ENCODE data around the gene OR2G2. TPM values are rescaled to one million over a fixed set of nuclear protein-coding genes. Genes with fewer than 3 reads are reported as not detected.

Gene OR2G2
- total and polyA plus RNA-seq, 2 of the 8 experiments (the other 6 are each of a cell fraction or from before 2014, with no cell fraction given), result not detected

DNA sequence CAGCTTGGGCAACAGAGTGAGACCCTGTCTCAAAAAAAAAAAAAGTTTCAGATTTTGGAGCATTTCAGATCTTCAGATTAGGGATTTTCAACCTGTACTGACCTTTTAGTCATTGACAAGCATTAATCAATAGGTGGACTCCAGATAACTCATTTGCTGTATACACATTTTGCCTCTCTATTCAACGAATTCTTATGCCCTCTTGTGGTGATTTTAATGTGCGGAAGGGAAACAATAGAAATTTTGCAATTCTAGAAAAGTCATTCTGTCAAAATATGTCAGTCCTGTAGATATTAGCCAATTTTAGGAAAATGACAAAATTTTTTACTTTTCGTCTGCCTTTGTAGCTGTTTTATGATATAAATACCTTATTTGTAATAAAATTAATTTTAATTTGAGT is 11.6 kb upstream of the OR2G2 start:
- FAIRE-seq, result no peak
- WGBS, 2 experiments (ENCODE audit: extremely low coverage in 1 of 2, insufficient coverage in 1 of 2, insufficient read length in 1 of 2, insufficient replicate concordance in 2 of 2, low coverage in 1 of 2, low lambda C conversion rate in 2 of 2, missing lambda C conversion rate in 1 of 2), result 62% methylated on average over 3 of the region's 3 CpGs; no CpG with 5 or more reads in 1 of the 2 experiments

More for the DNA sequence above, 11.6 kb upstream of the OR2G2 start:
- Histone ChIP-seq H3K9me3 (ENCODE audit: insufficient read depth in 2 of 2, low read depth in 1 of 2, low read length in 1 of 2) (peaks cover 23 to 39% of the 10 kb centered on the region in 2 experiments; a peak in 2 of 4 replicates), H3K27me3 (replicated peaks in 1 of 4; ENCODE audit: control insufficient read depth in 3 of 4, extremely low read depth in 1 of 4, insufficient read depth in 3 of 4, low read length in 3 of 4) (no peaks in the 10 kb centered on the region), H3K79me1 (ENCODE audit: low read depth, low read length) (no peaks in the 10 kb centered on the region), H2BK20ac (ENCODE audit: low read length) (no peak overlapping the region), H3K36me3 (ENCODE audit: control insufficient read depth in 2 of 4, insufficient read depth in 4 of 4, low read length in 3 of 4) (no peaks in the 10 kb centered on the region), H3K23ac (ENCODE audit: insufficient read length) (no peak overlapping the region), H3K4ac (replicated peaks; ENCODE audit: insufficient read length, low read depth, low read length) (no peak overlapping the region), H4K5ac (ENCODE audit: insufficient read length, low read depth, low read length) (no peak overlapping the region), H4K91ac (replicated peaks; ENCODE audit: insufficient read length, low read length) (no peak overlapping the region), H3K14ac (ENCODE audit: insufficient read length) (no peak overlapping the region), H2BK15ac (ENCODE audit: low read length) (no peak overlapping the region), H3K79me2 (ENCODE audit: control insufficient read depth in 1 of 2, insufficient read depth in 2 of 2, low read length in 2 of 2) (no peaks in the 10 kb centered on the region), H4K8ac (ENCODE audit: extremely low read depth, insufficient read depth, low read length) (no peak overlapping the region), H3K4me3 (ENCODE audit: extremely low read depth in 1 of 4, insufficient read depth in 2 of 4, low read depth in 3 of 4, low read length in 4 of 4) (no peak overlapping the region), H3K9ac (replicated peaks in 1 of 4; ENCODE audit: extremely low read depth in 1 of 4, low read depth in 3 of 4, low read length in 3 of 4) (no peak overlapping the region), H3K56ac (replicated peaks; ENCODE audit: insufficient read length, low read depth, low read length) (no peak overlapping the region), H3K27ac (ENCODE audit: low read depth, low read length) (no peak overlapping the region), H2BK5ac (ENCODE audit: low read depth, low read length) (no peak overlapping the region), H3K4me1 (replicated peaks in 1 of 4; ENCODE audit: control insufficient read depth in 3 of 4, insufficient read depth in 4 of 4, low read length in 3 of 4) (no peaks in the 10 kb centered on the region), H3K4me2 (ENCODE audit: insufficient read depth in 1 of 2, low read depth in 2 of 2, low read length in 2 of 2) (no peak overlapping the region), H2BK12ac (ENCODE audit: low read depth, low read length) (no peak overlapping the region), H3K23me2 (ENCODE audit: low read depth, low read length) (no peaks in the 10 kb centered on the region), H2BK120ac (replicated peaks; ENCODE audit: low read depth, low read length) (no peak overlapping the region), H3K18ac (ENCODE audit: extremely low read depth, low read length) (no peak overlapping the region), H2AK5ac (ENCODE audit: low read depth, low read length) (no peak overlapping the region), H4K20me1 (replicated peaks in 1 of 2; ENCODE audit: control insufficient read depth in 1 of 2, insufficient read depth in 2 of 2, low read length in 2 of 2) (no peaks in the 10 kb centered on the region), H2AFZ (ENCODE audit: low read length) (no peak overlapping the region)
- no peak for TF ChIP-seq EZH2 (IDR thresholded peaks at IDR 0.05; ENCODE audit: low read depth, low read length, severe bottlenecking)
- no peak for TF ChIP-seq NANOG (IDR thresholded peaks at IDR 0.05; ENCODE audit: insufficient read depth, low read depth, low read length, poor library complexity, severe bottlenecking)
- TF ChIP-seq RAD21 (IDR thresholded peaks at IDR 0.05 in 1 of 2, conservative IDR thresholded peaks at IDR 0.05 in 1 of 2; ENCODE audit: low read depth in 2 of 2, low read length in 2 of 2), result peak; percentile 28 to 34; a peak in 2 of 4 replicates
- TF ChIP-seq, protein P1, sequence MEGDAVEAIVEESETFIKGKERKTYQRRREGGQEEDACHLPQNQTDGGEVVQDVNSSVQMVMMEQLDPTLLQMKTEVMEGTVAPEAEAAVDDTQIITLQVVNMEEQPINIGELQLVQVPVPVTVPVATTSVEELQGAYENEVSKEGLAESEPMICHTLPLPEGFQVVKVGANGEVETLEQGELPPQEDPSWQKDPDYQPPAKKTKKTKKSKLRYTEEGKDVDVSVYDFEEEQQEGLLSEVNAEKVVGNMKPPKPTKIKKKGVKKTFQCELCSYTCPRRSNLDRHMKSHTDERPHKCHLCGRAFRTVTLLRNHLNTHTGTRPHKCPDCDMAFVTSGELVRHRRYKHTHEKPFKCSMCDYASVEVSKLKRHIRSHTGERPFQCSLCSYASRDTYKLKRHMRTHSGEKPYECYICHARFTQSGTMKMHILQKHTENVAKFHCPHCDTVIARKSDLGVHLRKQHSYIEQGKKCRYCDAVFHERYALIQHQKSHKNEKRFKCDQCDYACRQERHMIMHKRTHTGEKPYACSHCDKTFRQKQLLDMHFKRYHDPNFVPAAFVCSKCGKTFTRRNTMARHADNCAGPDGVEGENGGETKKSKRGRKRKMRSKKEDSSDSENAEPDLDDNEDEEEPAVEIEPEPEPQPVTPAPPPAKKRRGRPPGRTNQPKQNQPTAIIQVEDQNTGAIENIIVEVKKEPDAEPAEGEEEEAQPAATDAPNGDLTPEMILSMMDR (IDR thresholded peaks at IDR 0.05; ENCODE audit: control extremely low read depth in 1 of 3, insufficient read depth in 1 of 3, low read depth in 1 of 3, low read length in 3 of 3), result peak in 1 of 3 experiments; percentile 26; a peak in 2 of 4 replicates
- ChIA-PET POLR2A (ENCODE audit: partially characterized antibody) (no interaction called here), CTCF (ENCODE audit: partially characterized antibody) (interaction anchor here (0.6 to 1.5 kb wide), 5 partner anchors 15 to 312 kb away, joined by 3 read pairs; no protein-coding TSS in a partner anchor)
- no peak for DNase-seq (ENCODE audit: low read depth in 1 of 2, low spot score in 2 of 2)
